Measurements from ENCODE around the gene CD164L2.

GRCh38 chr1:27353166-27353565 is 30.0 kb downstream of the CD164L2 start:
- TF ChIP-seq POLR2A (IDR thresholded peaks at IDR 0.05; ENCODE audit: low read depth) (no peak), CTCF (IDR thresholded peaks at IDR 0.05) (no peak), POLR2AphosphoS5 (IDR thresholded peaks at IDR 0.05) (no peak), EP300 (IDR thresholded peaks at IDR 0.05) (no peak)
